Keratinocyte (primary cell): ENCODE data around the gene LRRC27. TPM values are rescaled to one million over a fixed set of nuclear protein-coding genes. Genes with fewer than 3 reads are reported as not detected.

Experiments
- DNase-seq: peaks from one replicate; pipeline ENCODE4 v3.0.0-alpha.2; 2011; ENCODE audit warnings: low read depth, missing footprints, low spot score
- FAIRE-seq: peaks from 2 replicates; lab custom pipeline; 2011; peaks lifted over from hg19 to GRCh38; lab: Jason Lieb, UNC
- H2AFZ ChIP-seq: 2 replicates; pipeline ENCODE4 v1.6.0; 2012; ENCODE audit warnings: low read length, control low read depth, inconsistent platforms; ENCODE audit not compliant: control insufficient read depth
- H3K27ac ChIP-seq: 2 replicates; pipeline ENCODE4 v1.5.1; 2011; ENCODE audit warnings: low read length; ENCODE audit not compliant: control insufficient read depth, insufficient read depth
- H3K27me3 ChIP-seq: 3 replicates; pipeline ENCODE4 v1.6.0; 2011; ENCODE audit warnings: low read length; ENCODE audit not compliant: control insufficient read depth, insufficient read depth; ENCODE audit errors: extremely low read depth
- H3K36me3 ChIP-seq, 2 experiments: 2 replicates in 1 of 2; 3 replicates in 1 of 2; pipeline ENCODE4 v1.5.1; 2011; ENCODE audit warnings: low read length in 2 of 2, mild to moderate bottlenecking in 1 of 2; ENCODE audit not compliant: control insufficient read depth in 2 of 2, insufficient read depth in 2 of 2; ENCODE audit errors: extremely low read depth in 1 of 2
- H3K4me1 ChIP-seq: 3 replicates; pipeline ENCODE4 v1.5.1; 2011; ENCODE audit warnings: low read length; ENCODE audit not compliant: control insufficient read depth, insufficient read depth; ENCODE audit errors: extremely low read depth
- H3K4me2 ChIP-seq: 3 replicates; pipeline ENCODE4 v1.6.0; 2011; ENCODE audit warnings: low read depth, low read length; ENCODE audit not compliant: control insufficient read depth, insufficient read depth; ENCODE audit errors: extremely low read depth
- H3K4me3 ChIP-seq, 3 experiments: fragments of 200-600 bp in 1 of 3; sonication (generic) in 1 of 3; 2 replicates in 2 of 3; 3 replicates in 1 of 3; pipeline ENCODE4 v1.5.1; 2011 to 2016; ENCODE audit warnings: low read length in 3 of 3, mild to moderate bottlenecking in 3 of 3, control low read depth in 2 of 3, inconsistent platforms in 1 of 3, low read depth in 1 of 3, mixed read lengths in 1 of 3, mixed run types in 1 of 3, moderate library complexity in 1 of 3; ENCODE audit not compliant: control insufficient read depth in 2 of 3, insufficient read depth in 2 of 3; ENCODE audit errors: extremely low read depth in 1 of 3
- H3K79me2 ChIP-seq: 2 replicates; pipeline ENCODE4 v1.6.0; 2012; ENCODE audit warnings: low read length; ENCODE audit not compliant: control insufficient read depth, insufficient read depth
- H3K9ac ChIP-seq: 3 replicates; pipeline ENCODE4 v1.6.0; 2011; ENCODE audit warnings: low read length; ENCODE audit not compliant: control insufficient read depth, insufficient read depth; ENCODE audit errors: extremely low read depth
- H3K9me1 ChIP-seq: 3 replicates; pipeline ENCODE4 v1.6.0; 2011; ENCODE audit warnings: low read length; ENCODE audit not compliant: control insufficient read depth, insufficient read depth; ENCODE audit errors: extremely low read depth
- H3K9me3 ChIP-seq: 2 replicates; pipeline ENCODE4 v1.5.1; 2012; ENCODE audit warnings: low read depth, low read length; ENCODE audit not compliant: control insufficient read depth
- H4K20me1 ChIP-seq: 3 replicates; pipeline ENCODE4 v1.6.0; 2011; ENCODE audit warnings: low read length; ENCODE audit not compliant: control insufficient read depth, insufficient read depth; ENCODE audit errors: extremely low read depth
- EZH2 ChIP-seq: IDR thresholded peaks from one replicate; pipeline ENCODE4 v1.6.1; 2012; ENCODE audit warnings: inconsistent platforms, mild to moderate bottlenecking, low read length, moderate library complexity
- dilution Hi-C: fragments of 300-500 bp; cut with MboI; formaldehyde crosslinking; loops from one replicate; pipeline ENCODE4 v1.7.0; 2020; ENCODE audit warnings: low sequenced_read_pairs; ENCODE audit not compliant: extremely low pct_ligation_motif_present
- polyA plus RNA-seq, 5 experiments: library from polyadenylated mRNA; depleted of rRNA in 3 of 5; stranded (reverse) in 3 of 5; stranded (forward) in 1 of 5; unstranded in 1 of 5; fragments of >200 nt; gene quantifications; 1 replicate in 1 of 5; 2 replicates in 3 of 5; 3 replicates in 1 of 5; pipeline versions ENCODE4 v1.2.1 to v1.2.3, GENCODE V29; 2011 to 2012; ENCODE audit warnings: missing spikeins in 2 of 5, low read depth in 1 of 5, low replicate concordance in 1 of 5
- TF ChIP-seq, protein P1 (sequence below), 3 experiments: IDR thresholded peaks in 1 of 3; conservative IDR thresholded peaks in 1 of 3; optimal IDR thresholded peaks in 1 of 3; 2 replicates in 2 of 3; 3 replicates in 1 of 3; pipeline versions ENCODE3 to v1.5.1; 2011; ENCODE audit warnings: low read length in 3 of 3, mild to moderate bottlenecking in 3 of 3, moderate library complexity in 2 of 3, control low read depth in 1 of 3, inconsistent platforms in 1 of 3; ENCODE audit not compliant: insufficient read depth in 2 of 3; ENCODE audit errors: extremely low read depth in 1 of 3

LRRC27 gene
- polyA plus RNA-seq, 1 donor (not counting 4 experiments of a cell fraction or from before 2014, with no cell fraction given) = 3.0 TPM

DNA sequence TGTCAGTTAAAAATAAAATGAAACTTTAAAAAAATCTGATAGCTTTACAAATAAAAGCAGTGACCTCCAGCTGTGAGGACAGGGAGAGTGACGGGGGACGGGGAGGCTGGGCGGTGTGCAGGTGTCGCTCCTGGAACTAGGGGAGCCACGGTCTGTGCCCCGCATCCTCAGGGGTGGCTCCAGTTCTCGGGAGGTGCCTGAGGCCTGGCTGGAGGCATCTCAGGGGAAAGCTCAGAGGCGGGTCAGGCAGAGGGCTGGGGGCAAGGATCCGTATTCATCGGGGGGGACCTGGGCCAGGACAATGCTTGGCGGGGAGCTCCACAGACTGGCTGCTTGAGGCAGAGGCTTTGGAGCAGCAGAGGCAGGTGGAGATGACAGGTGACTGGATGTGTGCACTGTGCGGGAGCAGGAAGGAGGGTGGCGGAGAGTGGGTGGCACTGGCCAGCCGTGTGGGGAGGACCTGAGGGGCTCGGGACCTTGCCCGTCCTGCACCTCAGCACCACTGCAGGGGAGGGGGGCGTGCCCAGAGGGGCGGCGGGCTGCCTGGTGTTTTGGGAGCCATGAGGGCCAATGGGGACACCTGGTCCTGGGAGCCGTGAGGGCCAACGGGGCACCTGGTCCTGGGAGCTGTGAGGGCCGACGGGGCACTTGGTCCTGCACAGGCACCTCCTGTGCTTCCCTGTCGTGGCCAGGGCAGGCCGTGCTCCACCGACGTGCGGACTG lies 78.2 kb downstream of the LRRC27 start:
- no peak for TF ChIP-seq EZH2
- TF ChIP-seq, protein P1, sequence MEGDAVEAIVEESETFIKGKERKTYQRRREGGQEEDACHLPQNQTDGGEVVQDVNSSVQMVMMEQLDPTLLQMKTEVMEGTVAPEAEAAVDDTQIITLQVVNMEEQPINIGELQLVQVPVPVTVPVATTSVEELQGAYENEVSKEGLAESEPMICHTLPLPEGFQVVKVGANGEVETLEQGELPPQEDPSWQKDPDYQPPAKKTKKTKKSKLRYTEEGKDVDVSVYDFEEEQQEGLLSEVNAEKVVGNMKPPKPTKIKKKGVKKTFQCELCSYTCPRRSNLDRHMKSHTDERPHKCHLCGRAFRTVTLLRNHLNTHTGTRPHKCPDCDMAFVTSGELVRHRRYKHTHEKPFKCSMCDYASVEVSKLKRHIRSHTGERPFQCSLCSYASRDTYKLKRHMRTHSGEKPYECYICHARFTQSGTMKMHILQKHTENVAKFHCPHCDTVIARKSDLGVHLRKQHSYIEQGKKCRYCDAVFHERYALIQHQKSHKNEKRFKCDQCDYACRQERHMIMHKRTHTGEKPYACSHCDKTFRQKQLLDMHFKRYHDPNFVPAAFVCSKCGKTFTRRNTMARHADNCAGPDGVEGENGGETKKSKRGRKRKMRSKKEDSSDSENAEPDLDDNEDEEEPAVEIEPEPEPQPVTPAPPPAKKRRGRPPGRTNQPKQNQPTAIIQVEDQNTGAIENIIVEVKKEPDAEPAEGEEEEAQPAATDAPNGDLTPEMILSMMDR (optimal IDR thresholded peaks at IDR 0.05 in 1 of 3, IDR thresholded peaks at IDR 0.05 in 1 of 3, conservative IDR thresholded peaks at IDR 0.05 in 1 of 3; ENCODE audit: extremely low read depth in 1 of 3, insufficient read depth in 2 of 3, low read length in 3 of 3) = no peak
- H3K4me1 ChIP-seq = peaks cover 48% of the 10 kb centered on the region
- no peak for FAIRE-seq

DNA sequence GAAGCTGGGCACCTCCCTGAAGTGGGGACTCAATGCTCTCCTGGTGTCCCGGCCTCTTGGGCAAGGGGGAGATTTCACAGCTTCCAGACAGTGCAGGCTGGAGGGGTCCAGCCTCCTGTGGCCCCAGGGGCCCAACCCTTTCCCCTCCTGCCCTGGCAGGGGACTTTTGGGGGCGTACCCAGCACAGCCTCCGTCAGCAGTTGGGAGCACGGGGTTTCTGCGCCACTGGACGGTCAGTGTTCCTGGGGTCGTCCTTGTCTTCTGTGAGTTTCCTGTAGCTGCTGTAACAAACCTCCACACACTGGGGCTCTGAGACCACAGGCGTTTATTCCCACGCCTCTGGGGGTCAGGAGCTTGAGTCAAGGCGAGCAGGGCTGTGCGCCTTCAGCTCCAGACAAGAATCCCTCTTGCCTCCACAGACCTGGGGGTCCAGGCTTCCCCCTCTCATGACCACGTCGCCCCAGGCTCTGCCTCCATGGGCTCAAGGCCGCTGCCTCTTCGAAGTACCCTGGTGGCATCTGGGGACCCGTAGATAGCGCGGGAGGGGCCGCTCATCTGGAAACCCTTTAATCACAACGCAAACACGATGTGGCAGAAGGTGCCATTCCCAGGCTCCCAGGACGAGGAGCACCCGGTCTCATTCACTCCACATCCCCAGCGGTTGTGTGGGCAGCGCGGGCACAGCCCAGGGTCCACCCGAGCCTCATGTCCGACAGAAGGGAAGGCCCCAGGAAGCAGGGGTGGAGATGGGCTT lies 79.0 kb downstream of the LRRC27 start:
- DNase-seq (no peak), FAIRE-seq (no peak)
- TF ChIP-seq EZH2 = no peak
- Histone ChIP-seq H3K27me3 (no peaks in the 10 kb centered on the region), H4K20me1 (no peaks in the 10 kb centered on the region), H3K4me2 (peak overlapping the region; percentile 13), H3K9ac (no peak overlapping the region), H2AFZ (no peak overlapping the region), H3K4me3 (no peak overlapping the region), H3K36me3 (peaks cover 8 to 9% of the 10 kb centered on the region in 2 experiments), H3K4me1 (peaks cover 48% of the 10 kb centered on the region), H3K79me2 (peaks cover 22% of the 10 kb centered on the region), H3K9me1 (no peaks in the 10 kb centered on the region), H3K27ac (no peak overlapping the region), H3K9me3 (no peaks in the 10 kb centered on the region)
- dilution Hi-C loops = no loop called here

More for the DNA sequence above, 78.2 kb downstream of the LRRC27 start:
- DNase-seq = no peak
- Histone ChIP-seq H3K9me1 (no peaks in the 10 kb centered on the region), H3K4me2 (no peak overlapping the region), H2AFZ (no peak overlapping the region), H3K36me3 (peaks cover 5 to 11% of the 10 kb centered on the region in 2 experiments), H3K4me3 (no peak overlapping the region), H4K20me1 (no peaks in the 10 kb centered on the region), H3K27me3 (no peaks in the 10 kb centered on the region), H3K9ac (no peak overlapping the region), H3K79me2 (peaks cover 19% of the 10 kb centered on the region), H3K27ac (no peak overlapping the region), H3K9me3 (no peaks in the 10 kb centered on the region)
- dilution Hi-C loops = no loop called here
